SK-MEL-5 (cell line): ENCODE results near the gene ADAMTS5. TPM values are rescaled to one million over a fixed set of nuclear protein-coding genes. Genes with fewer than 3 reads are reported as not detected.

ENCODE experiments used
- small RNA-seq, 2 experiments: library from RNA; depleted of rRNA; stranded (forward); fragments of <200 nt; gene quantifications; one replicate each; pipeline ENCODE3, GENCODE V24; 2014
- total RNA-seq: library from RNA; depleted of rRNA; stranded (reverse); fragments of >200 nt; shearing (Covaris generic); gene quantifications from 2 replicates; pipeline ENCODE4 v1.2.3, GENCODE V29; 2014; rRNA removed

The ADAMTS5 gene
- total RNA-seq, 1 experiment from 2014 or later: 0.05 TPM

Small RNA genes within 50 kb of the gene (small RNA-seq; reads per million reads assigned to genes)
- gene MIR4759: 0 reads per million in 2 experiments

Other genes with a start within 250 kb of the ADAMTS5 start
- gene ADAMTS1, start 121.7 kb downstream of the ADAMTS5 start, total RNA-seq: 14.0 and 15.9 TPM in 2 replicates